ENCODE measurements around the gene DONSON. TPM values are rescaled to one million over a fixed set of nuclear protein-coding genes. Genes with fewer than 3 reads are reported as not detected.
"Not testable (repeated sequence)": the region's sequence is repeated elsewhere in the genome, so short reads cannot be mapped to it uniquely, and the experiment has no call there.

The DONSON gene
- total RNA-seq, 4 donors from 2014 or later, result 11.5 to 20.6 (median 18.1) TPM

- 71 to 75% methylated on average over 6 of the region's 6 CpGs for WGBS, 2 donors
- Histone ChIP-seq H3K4me1 (peaks cover 0 to 18% (median 3%) of the 10 kb centered on the region in 4 donors), H3K9me3 (no peaks in the 10 kb centered on the region), H3K4me3 (no peak overlapping the region), H3K27me3 (no peaks in the 10 kb centered on the region), H3K36me3 (peaks cover 0 to 7% (median 0%) of the 10 kb centered on the region in 3 donors), H3K27ac (no peak overlapping the region)
- TF ChIP-seq CTCF (IDR thresholded peaks at IDR 0.05), result no peak
- no peak for TF ChIP-seq POLR2A (IDR thresholded peaks at IDR 0.05)
- TF ChIP-seq EP300 (IDR thresholded peaks at IDR 0.05), result no peak
- DNase-seq (ENCODE audit: low spot score in 2 of 2), result no peak
Observed at GRCh38 chr21:33586927-33587326, 1.6 kb downstream of the DONSON start.

- TF ChIP-seq CTCF (IDR thresholded peaks at IDR 0.05) (no peak), POLR2A (IDR thresholded peaks at IDR 0.05) (no peak), EP300 (IDR thresholded peaks at IDR 0.05) (no peak)
- WGBS, 2 donors, result 80 to 86% methylated on average over 3 of the region's 3 CpGs
- Histone ChIP-seq H3K36me3 (peaks cover 0 to 17% (median 0%) of the 10 kb centered on the region in 3 donors), H3K4me3 (no peak overlapping the region), H3K27me3 (no peaks in the 10 kb centered on the region), H3K4me1 (peaks cover 0 to 18% (median 3%) of the 10 kb centered on the region in 4 donors), H3K9me3 (no peaks in the 10 kb centered on the region), H3K27ac (no peak overlapping the region)
- DNase-seq (ENCODE audit: low spot score in 2 of 2), result no peak
Observed at GRCh38 chr21:33584455-33584854, 4.0 kb downstream of the DONSON start.

GRCh38 chr21:33578959-33579542, 9.4 kb downstream of the DONSON start:
- WGBS, 2 donors, result 85 to 88% methylated on average over 7 of the region's 7 CpGs
- peaks cover 0 to 57% (median 2%) of the 10 kb centered on the region in 3 donors for H3K36me3 ChIP-seq
- DNase-seq (ENCODE audit: low spot score in 2 of 2), result no peak
- no peaks in the 10 kb centered on the region for H3K9me3 ChIP-seq
- H3K4me1 ChIP-seq, result no peaks in the 10 kb centered on the region
- H3K27ac ChIP-seq, result no peak overlapping the region
- no peaks in the 10 kb centered on the region for H3K27me3 ChIP-seq
- no peak overlapping the region for H3K4me3 ChIP-seq
- TF ChIP-seq EP300 (IDR thresholded peaks at IDR 0.05) (no peak), POLR2A (IDR thresholded peaks at IDR 0.05) (no peak), CTCF (IDR thresholded peaks at IDR 0.05) (no peak)

GRCh38 chr21:33578214-33578613, 10.3 kb downstream of the DONSON start:
- H3K9me3 ChIP-seq, result no peaks in the 10 kb centered on the region
- H3K27me3 ChIP-seq, result no peaks in the 10 kb centered on the region
- H3K27ac ChIP-seq, result no peak overlapping the region
- H3K36me3 ChIP-seq, result peaks cover 0 to 66% (median 2%) of the 10 kb centered on the region in 3 donors
- TF ChIP-seq EP300 (IDR thresholded peaks at IDR 0.05) (no peak), CTCF (IDR thresholded peaks at IDR 0.05) (no peak)
- no peaks in the 10 kb centered on the region for H3K4me1 ChIP-seq
- H3K4me3 ChIP-seq, result no peak overlapping the region
- 72 to 89% methylated on average over 2 of the region's 2 CpGs for WGBS, 2 donors
- no peak for DNase-seq (ENCODE audit: low spot score in 2 of 2)

- H3K4me3 ChIP-seq; H3K9me3 ChIP-seq; H3K27me3 ChIP-seq; H3K27ac ChIP-seq; DNase-seq (ENCODE audit: low spot score in 2 of 2): not testable (repeated sequence)
- Histone ChIP-seq H3K36me3 (peaks cover 0 to 69% (median 2%) of the 10 kb centered on the region in 3 donors), H3K4me1 (peaks cover 0 to 12% (median 0%) of the 10 kb centered on the region in 4 donors)
- 62 to 73% methylated on average over 2 of the region's 2 CpGs for WGBS, 2 donors
Observed at GRCh38 chr21:33576741-33577141, 11.7 kb downstream of the DONSON start.
